Left forelimb (tissue), 1 donor: Measurements from ENCODE around the gene PTPN9.
"Not testable (repeated sequence)": the region's sequence is repeated elsewhere in the genome, so short reads cannot be mapped to it uniquely, and the experiment has no call there.

Experiments
- DNase-seq: peaks from one replicate; pipeline ENCODE4 v3.0.0-alpha.2; 2018; ENCODE audit warnings: low spot score

Gene PTPN9

DNA sequence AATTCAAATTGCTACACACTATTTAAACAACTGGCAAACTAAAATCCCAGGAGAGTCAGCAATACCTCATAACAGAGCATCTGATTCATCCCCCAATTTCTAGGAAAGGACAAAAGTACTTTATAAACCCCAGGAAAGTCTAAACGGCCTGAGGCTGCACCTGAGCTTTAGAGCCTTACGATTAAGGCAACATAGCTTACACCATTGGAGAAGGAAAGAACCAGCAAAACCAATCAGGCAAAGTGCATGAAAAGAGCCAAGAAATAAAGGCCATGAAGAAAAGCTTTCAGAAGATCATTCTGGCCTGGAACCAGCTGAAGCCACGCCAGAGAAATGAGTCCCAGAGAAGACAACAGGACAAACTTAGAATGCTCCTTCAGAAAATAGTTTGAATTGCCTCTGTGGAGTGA, 48.1 kb downstream of the PTPN9 start:
- DNase-seq = peak; percentile 66

DNA sequence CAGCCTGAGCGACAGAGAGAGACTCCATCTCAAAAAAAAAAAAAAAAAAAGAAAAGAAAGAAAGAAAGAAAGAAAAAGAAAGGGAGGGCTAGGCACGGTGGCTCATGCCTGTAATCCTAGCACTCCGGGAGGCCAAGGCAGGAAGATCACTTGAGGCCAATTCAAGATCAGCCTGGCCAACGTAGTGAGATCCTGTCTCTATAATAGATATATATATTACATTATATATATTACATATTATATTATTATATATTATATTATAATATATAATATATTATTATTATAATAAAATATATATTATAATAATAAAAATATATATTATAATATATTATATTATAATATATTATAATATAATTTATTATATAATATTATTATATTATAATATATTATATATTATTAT, 48.9 kb downstream of the PTPN9 start:
- no peak for DNase-seq

DNA sequence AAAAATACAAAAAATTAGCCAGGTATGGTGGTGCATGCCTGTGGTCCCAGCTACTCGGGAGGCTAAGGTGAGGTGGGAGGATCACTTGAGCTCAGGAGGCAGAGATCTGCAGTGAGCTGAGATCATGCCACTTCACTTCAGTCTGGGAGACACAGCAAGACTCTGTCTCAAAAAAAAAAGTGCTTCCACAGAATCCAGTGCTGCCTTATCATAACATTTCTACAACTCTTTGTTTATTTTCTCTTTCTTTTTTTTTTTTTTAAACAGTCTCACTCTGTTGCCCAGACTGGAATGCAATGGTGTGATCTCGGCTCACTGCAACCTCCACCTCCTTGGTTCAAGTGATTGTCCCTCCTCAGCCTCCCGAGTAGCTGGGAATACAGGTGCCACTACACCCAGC, 53.4 kb downstream of the PTPN9 start:
- not testable (repeated sequence) for DNase-seq

DNA sequence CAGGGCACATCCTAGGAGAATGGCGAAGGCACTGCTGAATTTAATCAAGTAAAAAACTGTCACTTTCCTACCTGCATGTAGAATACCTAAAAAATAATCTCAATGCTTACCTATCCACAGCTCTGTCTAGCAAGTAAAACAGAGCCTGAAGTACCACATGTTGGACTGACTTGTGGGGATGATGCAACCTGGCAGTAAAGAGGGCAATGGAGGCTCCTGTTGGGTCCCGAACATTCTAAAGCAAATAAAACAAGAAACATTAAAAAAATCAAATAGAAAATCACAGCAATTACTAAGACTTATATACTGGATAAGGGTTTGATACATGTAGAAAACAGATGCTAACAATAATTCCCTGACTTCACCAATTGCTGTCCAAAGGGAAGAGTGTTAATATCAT, 56.1 kb downstream of the PTPN9 start:
- no peak for DNase-seq

DNA sequence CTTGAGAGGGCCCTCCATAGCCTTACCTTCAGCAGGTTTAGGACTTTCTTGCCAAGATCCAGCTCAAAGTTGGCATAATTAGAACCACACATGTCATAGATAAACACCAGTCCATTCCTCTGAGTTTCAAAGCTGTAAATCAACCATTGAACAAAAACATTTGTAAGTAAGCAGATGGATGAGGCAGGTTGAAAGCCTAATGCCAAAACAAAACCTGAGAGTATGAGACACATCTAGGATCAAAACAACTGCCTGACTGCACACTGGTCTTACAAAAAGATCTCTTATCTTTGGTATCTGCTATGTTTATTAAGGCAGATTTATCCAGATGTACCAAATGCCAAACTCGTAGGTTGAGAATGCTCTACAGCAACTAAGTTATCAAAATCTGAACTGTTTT, 61.9 kb downstream of the PTPN9 start:
- no peak for DNase-seq

DNA sequence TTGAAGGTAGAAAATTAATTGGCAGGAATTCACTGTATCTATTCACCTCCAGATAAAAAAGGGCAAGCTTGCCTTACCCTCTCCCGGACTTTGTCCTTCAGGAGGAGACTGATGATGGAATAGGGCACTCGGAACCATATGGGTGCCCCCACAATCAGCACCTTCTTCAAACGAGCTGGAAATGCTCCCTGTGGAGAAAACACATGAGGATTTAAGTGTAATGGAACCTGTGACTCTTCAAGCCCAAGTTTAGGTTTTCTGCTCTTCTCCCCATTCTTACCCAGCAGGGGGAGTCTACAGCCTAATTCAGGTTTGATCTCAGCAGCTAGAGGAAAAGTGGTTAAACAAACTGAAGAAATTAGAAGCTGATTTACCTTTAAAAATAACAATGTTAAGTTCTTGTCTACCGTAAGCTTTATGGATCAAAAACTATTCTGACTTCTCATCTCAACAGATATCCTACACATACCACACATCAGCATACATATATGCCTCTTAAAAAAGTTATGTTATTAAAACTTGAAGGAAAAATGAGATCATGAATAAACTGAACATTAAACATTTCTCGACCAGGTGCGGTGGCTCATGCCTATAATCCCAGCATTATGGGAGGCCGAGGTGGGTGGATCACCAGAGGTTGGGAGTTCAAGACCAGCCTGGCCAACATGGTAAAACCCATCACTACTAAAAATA, 70.1 kb downstream of the PTPN9 start:
- no peak for DNase-seq

DNA sequence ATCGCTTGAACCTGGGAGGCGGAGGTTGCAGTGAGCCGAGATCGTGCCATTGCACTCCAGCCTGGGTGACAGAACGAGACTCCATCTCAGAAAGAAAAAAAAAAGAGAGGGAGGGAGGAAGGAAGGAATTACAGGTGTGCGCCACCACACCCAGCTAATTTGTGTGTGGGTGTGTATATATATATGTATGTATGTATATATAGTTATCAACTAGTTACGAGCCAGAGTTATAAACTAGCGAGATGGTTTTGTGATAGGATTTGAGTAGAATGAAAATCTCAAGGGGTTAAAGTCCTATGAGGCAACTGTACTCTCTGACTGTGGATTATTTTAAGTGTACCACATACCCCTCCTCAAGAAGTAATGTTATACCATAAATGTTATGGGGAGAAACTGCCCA, 76.8 kb downstream of the PTPN9 start:
- DNase-seq = no peak

DNA sequence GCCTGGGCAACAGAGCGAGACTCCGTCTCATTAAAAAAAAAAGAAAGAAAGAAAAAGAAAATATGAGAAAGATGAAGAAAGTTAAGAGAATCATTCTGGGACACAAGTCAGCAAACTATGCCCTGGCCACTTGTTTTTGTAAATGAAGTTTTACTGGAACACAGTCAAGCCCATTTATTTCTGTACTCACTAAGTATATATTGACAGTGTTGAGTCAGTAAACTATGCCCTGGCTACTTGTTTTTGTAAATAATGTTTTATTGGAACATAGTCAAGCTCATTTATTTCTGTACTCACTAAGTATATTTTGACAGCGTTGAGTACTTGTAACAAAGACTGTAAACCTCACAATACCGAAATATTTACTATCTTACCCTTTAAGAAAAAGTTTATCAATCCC, 85.4 kb downstream of the PTPN9 start:
- no peak for DNase-seq

DNA sequence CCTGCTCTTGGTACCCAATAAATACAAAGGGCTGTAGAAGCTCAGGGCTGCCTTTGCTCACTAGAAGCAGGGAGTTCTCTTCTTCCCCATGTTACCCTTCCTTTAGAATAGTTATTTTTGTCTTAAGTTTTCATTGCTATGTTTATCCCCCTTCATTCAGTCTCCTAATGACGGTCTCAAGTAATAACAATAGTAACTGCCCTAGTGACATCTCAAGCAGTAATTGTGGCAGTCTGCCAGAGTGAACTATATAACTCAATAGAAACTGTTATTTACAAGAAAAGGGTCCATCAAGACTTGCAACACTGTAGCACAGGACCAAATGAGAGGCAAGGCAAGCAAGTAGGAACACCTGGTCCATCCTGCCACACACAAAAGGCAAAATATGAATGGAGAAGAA, 95.2 kb downstream of the PTPN9 start:
- DNase-seq = no peak

DNA sequence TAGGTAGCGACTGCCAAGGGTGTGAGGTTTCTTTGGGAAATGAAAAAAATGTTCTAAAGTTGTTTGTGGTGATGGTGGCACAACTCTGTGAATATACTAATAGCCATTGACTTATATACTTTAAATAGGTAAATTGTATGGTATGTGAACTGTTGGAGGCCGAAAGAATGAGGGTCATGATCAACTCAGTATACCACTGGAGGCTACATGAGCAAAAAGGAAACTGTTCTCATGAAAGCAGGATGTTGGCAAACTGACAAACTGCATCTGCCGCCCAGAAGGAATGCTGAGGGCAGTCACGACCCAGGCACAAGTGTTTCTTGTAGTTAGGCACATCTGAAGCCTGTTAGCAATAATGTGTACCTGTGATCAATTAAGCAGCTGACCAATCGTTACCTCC, 95.6 kb downstream of the PTPN9 start:
- not testable (repeated sequence) for DNase-seq

DNA sequence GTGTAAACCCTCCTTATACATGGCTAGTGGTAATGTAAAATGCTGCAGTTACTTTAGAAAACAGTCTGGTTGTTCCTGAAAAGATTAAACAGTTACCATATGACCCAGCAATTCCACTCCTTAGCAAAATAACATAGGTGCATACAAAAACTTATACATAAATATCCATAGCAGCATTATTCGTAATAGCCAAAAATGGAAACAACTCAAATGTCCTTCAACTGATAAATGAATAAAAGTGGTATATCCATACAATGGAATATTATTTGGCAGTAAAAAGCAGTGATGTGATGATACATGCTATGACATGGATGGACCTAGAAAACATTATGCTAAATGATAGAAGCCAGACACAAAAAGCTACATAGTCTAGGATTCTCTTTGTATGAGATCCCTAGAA, 96.0 kb downstream of the PTPN9 start:
- no peak for DNase-seq

DNA sequence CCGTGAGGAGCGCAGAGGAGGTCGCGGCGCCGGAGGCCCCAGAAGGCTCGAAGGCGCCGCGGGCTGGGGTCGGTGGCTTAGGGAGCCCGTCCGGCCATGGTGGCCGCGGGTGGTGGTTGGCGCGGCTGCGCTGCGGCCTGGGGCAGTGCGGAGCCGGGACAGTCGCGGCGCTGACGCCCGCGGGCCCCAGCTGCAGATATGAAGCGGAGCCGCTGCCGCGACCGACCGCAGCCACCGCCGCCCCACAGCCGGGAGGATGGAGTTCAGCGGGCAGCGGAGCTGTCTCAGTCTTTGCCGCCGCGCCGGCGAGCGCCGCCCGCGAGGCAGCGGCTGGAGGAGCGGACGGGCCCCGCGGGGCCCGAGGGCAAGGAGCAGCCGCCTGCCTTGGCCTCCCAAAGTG, 98.7 kb downstream of the PTPN9 start:
- DNase-seq = not testable (repeated sequence)

DNA sequence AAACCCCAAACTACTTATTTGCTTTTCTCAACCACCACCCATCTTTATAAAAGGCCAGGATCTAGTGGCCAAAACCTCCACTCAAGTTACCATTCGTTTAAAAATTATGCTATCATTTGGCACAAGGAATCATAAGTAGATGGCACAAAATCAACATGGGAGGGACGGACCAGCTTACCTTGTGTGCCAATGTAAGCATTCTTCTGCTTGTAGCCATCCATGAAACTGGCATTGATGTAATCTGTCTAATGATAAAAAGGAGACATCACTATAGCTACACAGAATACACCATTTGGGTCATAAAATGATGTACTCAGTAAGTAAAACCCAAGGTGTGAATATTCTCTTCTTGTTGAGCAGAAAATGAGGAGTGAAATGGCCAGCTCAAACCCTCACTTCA, 99.4 kb downstream of the PTPN9 start:
- DNase-seq = no peak

DNA sequence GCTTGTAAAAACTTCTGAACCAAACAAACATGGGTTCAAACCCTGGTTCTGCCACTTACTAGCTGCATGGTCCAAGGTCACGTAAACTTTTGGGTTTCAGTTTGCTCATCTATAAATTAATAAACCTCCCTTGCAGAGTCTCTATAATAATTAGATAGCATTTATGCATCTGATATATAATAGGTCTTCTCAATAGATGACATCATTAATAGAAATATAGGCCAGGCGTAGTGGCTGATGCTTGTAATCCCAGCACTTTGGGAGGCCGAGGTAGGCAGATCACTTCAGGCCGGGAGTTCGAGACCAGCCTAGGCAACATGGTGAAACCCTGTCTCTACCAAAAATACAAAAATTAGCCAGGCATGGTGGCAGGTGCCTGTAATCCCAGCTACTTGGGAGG, 102.0 kb downstream of the PTPN9 start:
- not testable (repeated sequence) for DNase-seq

DNA sequence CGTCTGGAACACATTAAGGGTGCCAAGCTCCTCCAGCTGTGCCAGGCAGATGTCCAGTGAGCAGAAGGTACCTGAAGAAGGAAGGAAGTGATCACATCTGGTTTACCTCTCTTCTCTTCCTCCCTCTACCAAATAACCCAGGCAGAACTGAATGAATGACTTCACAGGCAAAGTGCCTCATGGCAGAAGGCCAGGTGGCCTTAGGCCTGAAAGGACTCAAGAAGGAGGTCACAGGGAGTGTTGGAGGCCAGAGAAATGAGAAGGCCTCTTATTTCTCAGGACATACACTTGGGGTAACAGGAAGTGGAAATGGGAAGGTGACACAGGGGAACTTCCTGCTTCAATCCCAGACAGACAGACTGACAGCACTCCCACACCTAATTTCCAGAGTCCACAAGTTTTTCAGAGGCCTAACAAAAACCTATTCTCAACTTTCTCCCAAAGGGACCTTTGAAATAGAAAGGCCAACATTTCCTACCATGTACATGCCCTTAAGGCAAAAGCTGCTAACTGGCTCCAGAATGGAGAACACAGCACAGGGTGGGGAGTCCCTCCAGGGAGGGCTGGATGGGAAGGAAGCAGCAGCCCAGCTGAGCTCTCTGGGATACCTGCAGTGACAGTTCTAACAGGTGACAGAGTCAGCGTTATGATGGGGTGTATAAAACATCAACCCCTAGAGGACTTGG, 110.1 kb downstream of the PTPN9 start:
- DNase-seq = no peak

DNA sequence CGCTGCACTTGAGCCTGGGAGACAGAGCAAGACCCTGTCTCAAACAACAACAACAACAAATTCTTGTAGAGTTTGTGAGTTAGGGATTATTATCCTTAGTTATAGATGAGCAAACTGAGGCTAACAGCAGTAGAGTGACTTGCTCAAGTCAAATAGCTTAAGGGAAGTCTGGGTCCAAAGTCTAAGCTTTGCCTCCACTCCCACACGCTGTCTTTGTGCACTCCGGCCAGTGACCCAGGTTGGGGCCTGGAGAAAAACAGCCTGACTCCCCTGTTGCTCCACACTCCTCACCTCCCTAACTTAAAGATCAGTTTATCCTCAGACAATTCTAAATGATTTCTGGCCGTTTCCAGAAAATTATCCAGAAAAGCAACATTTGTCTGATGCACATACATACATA, 118.5 kb downstream of the PTPN9 start:
- DNase-seq = no peak

DNA sequence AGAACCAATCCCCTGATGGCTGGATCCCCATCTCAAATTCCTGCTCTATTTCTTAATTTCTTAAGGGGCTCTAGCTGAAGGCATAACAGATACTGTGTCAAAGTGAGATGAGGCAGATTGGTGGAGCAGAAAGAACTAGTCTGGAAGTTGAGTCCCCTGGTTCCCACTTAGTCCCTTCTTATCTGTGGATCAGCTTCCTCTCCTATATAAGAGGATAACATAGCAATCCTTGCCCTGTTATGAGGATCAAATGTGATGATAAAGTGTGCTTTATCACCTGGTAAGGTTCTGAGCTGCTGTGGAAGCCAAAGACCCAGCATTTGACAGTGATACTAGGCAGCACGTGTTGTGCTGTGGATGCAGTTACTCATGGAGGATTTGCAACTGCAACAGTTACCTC, 119.5 kb downstream of the PTPN9 start:
- DNase-seq = no peak

DNA sequence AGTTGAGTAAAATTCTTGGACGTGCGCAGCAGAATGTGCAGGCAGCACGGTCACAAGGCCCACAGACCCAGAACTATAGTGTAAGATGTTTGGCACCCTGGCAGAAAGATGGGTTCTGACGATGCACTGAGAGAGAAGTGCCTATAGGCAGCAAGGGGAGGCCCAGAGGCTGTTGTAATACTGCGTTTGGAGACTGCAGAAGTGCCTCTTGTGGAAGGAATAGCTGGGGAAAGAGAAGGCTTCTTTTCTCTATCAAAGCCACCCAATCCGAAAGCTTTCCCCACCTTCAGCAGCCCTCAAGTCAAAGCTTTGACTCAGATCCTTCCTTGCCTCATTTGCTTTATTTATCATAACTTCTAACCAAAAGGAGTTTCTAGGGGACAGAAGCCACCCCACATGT, 122.4 kb downstream of the PTPN9 start:
- no peak for DNase-seq

DNA sequence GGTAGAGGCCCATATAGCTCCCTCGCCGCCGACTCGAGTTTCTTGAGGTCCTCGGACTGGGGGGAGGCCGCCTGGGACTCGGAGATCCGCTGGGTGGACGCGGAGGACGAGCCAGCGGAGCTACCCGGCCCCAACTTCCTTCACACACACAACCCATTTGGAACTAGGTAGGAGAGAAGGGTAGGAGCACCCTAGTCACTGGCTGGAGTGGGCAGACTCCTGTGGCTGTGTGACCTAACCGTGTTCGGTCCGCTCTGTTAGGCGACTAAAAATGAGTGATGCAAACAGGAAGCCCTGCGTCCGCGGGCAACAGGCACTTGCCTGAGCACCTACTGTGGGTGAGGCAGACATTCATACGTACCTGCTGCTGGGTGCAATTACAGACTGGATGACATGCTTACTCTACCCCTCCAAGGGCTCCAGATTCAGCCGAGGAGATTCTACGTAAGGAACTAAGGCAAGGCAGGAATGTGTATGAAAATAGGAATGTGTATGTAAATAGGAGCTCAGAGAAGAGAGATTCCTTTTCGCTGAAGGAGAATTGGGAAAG, 123.1 kb downstream of the PTPN9 start:
- no peak for DNase-seq

DNA sequence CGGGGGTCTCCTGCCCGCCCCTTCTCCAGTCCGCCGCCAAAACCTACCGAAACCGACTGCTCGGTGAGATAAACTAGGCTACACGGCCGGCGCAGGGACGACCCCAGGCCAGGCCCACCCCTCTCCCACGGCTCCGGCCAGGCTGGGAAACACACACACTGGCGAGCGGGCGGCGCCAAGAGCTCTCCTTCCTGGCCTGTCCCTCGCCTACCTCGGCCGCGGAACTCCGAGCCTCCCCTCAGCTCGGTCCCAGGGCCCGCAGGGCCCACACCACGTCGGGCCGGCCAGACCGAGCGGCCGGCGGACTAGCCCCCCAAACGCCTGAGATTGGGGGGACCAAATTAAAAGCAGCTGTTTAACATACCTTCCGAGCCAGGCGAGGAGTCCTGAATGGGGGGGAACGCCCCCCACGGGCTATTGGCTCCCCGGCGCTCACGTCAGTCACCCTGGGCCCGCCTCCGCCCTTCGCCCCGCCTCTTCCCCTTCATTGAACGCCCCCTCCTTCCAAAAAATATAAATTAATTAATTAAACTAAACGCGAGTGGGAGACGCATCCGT, 123.6 kb downstream of the PTPN9 start:
- peak; percentile 94 for DNase-seq

DNA sequence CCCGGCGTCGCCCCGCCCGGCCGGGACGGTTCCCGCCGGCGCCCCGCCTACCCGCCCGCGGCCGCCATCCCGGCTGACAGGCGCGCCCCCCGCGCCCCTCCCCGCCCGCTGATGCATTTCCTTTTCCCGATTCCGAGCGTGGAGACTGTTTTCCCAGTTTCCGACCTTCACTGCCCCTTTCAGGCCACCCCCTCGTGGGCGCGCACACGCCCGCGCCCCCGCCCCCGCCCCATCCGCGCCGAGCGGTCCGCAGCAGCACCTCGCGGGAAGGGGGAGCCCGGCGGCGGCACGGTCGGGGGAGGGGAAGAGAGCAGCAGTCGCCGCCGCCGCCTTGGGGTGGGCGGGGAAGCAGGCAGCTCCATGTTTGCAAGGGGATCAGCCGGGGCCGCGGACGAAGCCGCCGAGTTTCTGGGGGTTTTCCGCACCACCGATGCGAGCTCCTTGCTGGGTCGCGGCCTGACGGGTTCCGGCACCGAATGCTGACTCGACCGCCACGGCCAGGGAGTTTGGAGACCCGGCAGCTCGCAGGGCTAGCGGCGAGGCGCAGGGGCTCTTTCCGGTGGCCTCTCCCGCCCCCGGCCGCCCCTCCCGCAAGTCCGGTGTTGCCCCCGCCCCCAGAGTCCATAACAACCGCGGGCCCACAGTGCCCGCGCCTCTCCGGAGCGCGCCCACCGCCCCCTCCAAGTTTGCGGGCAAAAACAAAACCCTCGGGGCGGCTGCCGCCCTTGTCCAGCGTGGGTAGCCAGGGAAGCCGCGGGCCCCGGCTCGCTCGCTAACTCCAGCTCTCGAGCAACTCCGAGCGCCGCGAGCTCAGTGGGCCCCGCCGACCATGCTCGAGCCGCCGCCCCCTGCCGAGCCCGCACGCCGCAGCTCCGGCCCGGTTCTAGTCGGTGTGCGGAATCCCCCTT, 124.4 kb downstream of the PTPN9 start:
- peak; percentile 92 for DNase-seq
